Ishikawa (cell line): ENCODE data around the gene GAL3ST1.

Experiments
- CEBPB ChIP-seq: IDR thresholded peaks from 2 replicates; pipeline ENCODE4 v1.6.1; 2012
- CREB1 ChIP-seq: IDR thresholded peaks from 2 replicates; pipeline ENCODE4 v1.6.1; 2012; ENCODE audit warnings: low read depth
- EGR1 ChIP-seq: IDR thresholded peaks from 2 replicates; pipeline ENCODE4 v1.6.1; 2012
- EP300 ChIP-seq: IDR thresholded peaks from 2 replicates; pipeline ENCODE4 v1.6.1; 2012; ENCODE audit warnings: borderline replicate concordance
- FOXM1 ChIP-seq: IDR thresholded peaks from 2 replicates; pipeline ENCODE4 v1.6.1; 2012; ENCODE audit warnings: low read depth, borderline replicate concordance
- NFIC ChIP-seq: IDR thresholded peaks from 2 replicates; pipeline ENCODE4 v1.6.1; 2012
- RAD21 ChIP-seq: IDR thresholded peaks from 2 replicates; pipeline ENCODE4 v1.6.1; 2012; ENCODE audit warnings: low read depth
- REST ChIP-seq: IDR thresholded peaks from 2 replicates; pipeline ENCODE4 v1.6.1; 2012; ENCODE audit warnings: low read depth, mild to moderate bottlenecking
- TAF1 ChIP-seq: IDR thresholded peaks from 2 replicates; pipeline ENCODE4 v1.6.1; 2012; ENCODE audit warnings: low read depth, mild to moderate bottlenecking
- TCF12 ChIP-seq: IDR thresholded peaks from 2 replicates; pipeline ENCODE4 v1.6.1; 2012; ENCODE audit warnings: low read depth
- TEAD4 ChIP-seq: IDR thresholded peaks from 2 replicates; pipeline ENCODE4 v1.6.1; 2012
- USF1 ChIP-seq: IDR thresholded peaks from 2 replicates; pipeline ENCODE4 v1.6.1; 2012
- YY1 ChIP-seq: IDR thresholded peaks from 2 replicates; pipeline ENCODE4 v1.6.1; 2012; ENCODE audit warnings: low read depth
- ZBTB7A ChIP-seq: IDR thresholded peaks from 2 replicates; pipeline ENCODE4 v1.6.1; 2012; ENCODE audit warnings: low read depth
- TF ChIP-seq, protein P1 (sequence below): IDR thresholded peaks from 2 replicates; pipeline ENCODE4 v1.6.1; 2012

Gene GAL3ST1

GRCh38 chr22:30614268-30614667, 39.8 kb upstream of the GAL3ST1 start:
- TF ChIP-seq YY1 (no peak), ZBTB7A (no peak), FOXM1 (no peak), REST (no peak), EGR1 (no peak), CEBPB (no peak), USF1 (no peak), CREB1 (no peak), TEAD4 (no peak), EP300 (no peak)
- TF ChIP-seq, protein P1, sequence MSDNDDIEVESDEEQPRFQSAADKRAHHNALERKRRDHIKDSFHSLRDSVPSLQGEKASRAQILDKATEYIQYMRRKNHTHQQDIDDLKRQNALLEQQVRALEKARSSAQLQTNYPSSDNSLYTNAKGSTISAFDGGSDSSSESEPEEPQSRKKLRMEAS = no peak

GRCh38 chr22:30612789-30613188, 38.3 kb upstream of the GAL3ST1 start:
- TF ChIP-seq CREB1 (no peak), TEAD4 (no peak), EP300 (no peak), TCF12 (no peak), RAD21 (no peak), USF1 (no peak), EGR1 (no peak), FOXM1 (no peak), CEBPB (no peak), NFIC (no peak), ZBTB7A (no peak), YY1 (no peak), TAF1 (no peak), REST (no peak)
- TF ChIP-seq, protein P1 = no peak

DNA sequence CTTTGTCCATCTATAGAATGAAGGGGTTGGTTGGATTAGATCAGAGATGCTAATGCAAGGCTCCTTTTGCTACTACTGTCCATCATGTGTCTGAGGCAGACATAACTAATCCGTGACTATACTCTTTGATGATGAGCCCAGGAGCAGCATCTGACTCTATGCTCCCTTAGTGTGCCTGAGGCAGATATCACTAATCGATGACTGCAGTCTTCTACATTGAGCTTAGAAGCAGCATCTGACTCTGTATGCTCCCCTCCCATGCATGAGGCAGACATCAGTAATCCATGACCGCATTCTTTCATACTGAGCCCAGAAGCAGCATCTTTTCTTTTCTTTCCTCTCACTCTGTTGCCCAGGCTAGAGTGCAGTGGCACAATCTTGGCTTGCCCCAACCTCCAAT, 36.7 kb upstream of the GAL3ST1 start:
- no peak for TF ChIP-seq TCF12

GRCh38 chr22:30610299-30610698, 35.8 kb upstream of the GAL3ST1 start:
- no peak for TF ChIP-seq TCF12
- TF ChIP-seq YY1 = no peak
- TF ChIP-seq CEBPB = no peak
- TF ChIP-seq, protein P1 = no peak
- no peak for TF ChIP-seq TEAD4
- TF ChIP-seq FOXM1 = no peak
- TF ChIP-seq TAF1 = no peak
- no peak for TF ChIP-seq EP300
- no peak for TF ChIP-seq REST
